Aorta (tissue), 5 donors: ENCODE data around the gene SMCO3. TPM values are rescaled to one million over a fixed set of nuclear protein-coding genes. Genes with fewer than 3 reads are reported as not detected.
"Not testable (repeated sequence)": the region's sequence is repeated elsewhere in the genome, so short reads cannot be mapped to it uniquely, and the experiment has no call there.

Experiments used
- ATAC-seq: fragments of 200-7000 bp; cut with Tn5 transposase; one replicate; pipeline ENCODE4 v1.9.1; 2022; ENCODE audit warnings: moderate library complexity; ENCODE audit not compliant: low FRiP score
- DNase-seq, 2 donors: peaks; one replicate each; pipeline ENCODE4 v3.0.0-alpha.2; 2020
- H3K27ac ChIP-seq, 2 donors: one replicate each; pipeline ENCODE4 v1.5.1; 2013; ENCODE audit warnings: low read length in 2 of 2, mild to moderate bottlenecking in 2 of 2, moderate library complexity in 2 of 2, control low read depth in 1 of 2, inconsistent platforms in 1 of 2, low read depth in 1 of 2
- H3K27me3 ChIP-seq, 2 donors: one replicate each; pipeline ENCODE4 v1.6.1; 2013; ENCODE audit warnings: control low read depth in 1 of 2, low read length in 1 of 2, mild to moderate bottlenecking in 1 of 2, moderate library complexity in 1 of 2; ENCODE audit not compliant: insufficient read depth in 2 of 2, control insufficient read depth in 1 of 2
- H3K36me3 ChIP-seq, 2 donors: one replicate each; pipeline ENCODE4 v1.6.1; 2013; ENCODE audit warnings: control low read depth in 1 of 2, low read length in 1 of 2, mild to moderate bottlenecking in 1 of 2; ENCODE audit not compliant: insufficient read depth in 2 of 2, control insufficient read depth in 1 of 2
- H3K4me1 ChIP-seq, 2 donors: one replicate each; pipeline ENCODE4 v1.6.1; 2013; ENCODE audit warnings: low read length in 2 of 2, control low read depth in 1 of 2, mild to moderate bottlenecking in 1 of 2, moderate library complexity in 1 of 2; ENCODE audit not compliant: insufficient read depth in 2 of 2, control insufficient read depth in 1 of 2
- H3K4me3 ChIP-seq, 2 donors: one replicate each; pipeline ENCODE4 v1.5.1; 2013; ENCODE audit warnings: low read length in 2 of 2, control low read depth in 1 of 2, mild to moderate bottlenecking in 1 of 2
- H3K9me3 ChIP-seq: one replicate; pipeline ENCODE4 v1.6.1; 2013; ENCODE audit warnings: mild to moderate bottlenecking, low read length; ENCODE audit not compliant: control insufficient read depth
- WGBS, 2 donors: extraction: QIAGEN DNeasy Blood & Tissue Kit; methylation state at CpG; one replicate each; pipeline ENCODE4 v1.1.7; 2013; 5-methylcytosine and 5-hydroxymethylcytosine counted together
- intact Hi-C, 2 donors: fragments of 100-400 bp; cut with DNase I; formaldehyde crosslinking; loops; one replicate each; pipeline versions ENCODE4 v1.14.2 to v1.15.0; 2022
- polyA plus RNA-seq, 2 donors: library from polyadenylated mRNA; stranded (reverse); fragments of 200-250 nt; gene quantifications; one replicate each; pipeline ENCODE4 v1.2.3, GENCODE V29; 2013
- total RNA-seq, 2 donors: library from RNA; stranded (reverse); fragmentation: NEBNext Ultra II Directional; extraction: Animal tissue kit (Norgen Biotek cat#: 25700); gene quantifications; one replicate each; pipeline ENCODE4 v1.2.1, GENCODE V29; 2021
- donor health status: healthy with polysubstance abuse.
- donor health status: Bipolar disorder and iron deficiency.
- donor health status: DM: no; HTN: no; CAD: no.
- donor health status: DM: no; HTN: no; CAD: no.
- donor health status: DM: yes; HTN: yes; CAD: no.

Gene SMCO3
- total and polyA plus RNA-seq, 4 donors: 0.26 to 3.0 (median 0.96) TPM

- WGBS, 2 donors: 0% methylated on average over 38 of the region's 38 CpGs
Measured at GRCh38 chr12:14769969-14770495, 44.0 kb downstream of the SMCO3 start.

DNA sequence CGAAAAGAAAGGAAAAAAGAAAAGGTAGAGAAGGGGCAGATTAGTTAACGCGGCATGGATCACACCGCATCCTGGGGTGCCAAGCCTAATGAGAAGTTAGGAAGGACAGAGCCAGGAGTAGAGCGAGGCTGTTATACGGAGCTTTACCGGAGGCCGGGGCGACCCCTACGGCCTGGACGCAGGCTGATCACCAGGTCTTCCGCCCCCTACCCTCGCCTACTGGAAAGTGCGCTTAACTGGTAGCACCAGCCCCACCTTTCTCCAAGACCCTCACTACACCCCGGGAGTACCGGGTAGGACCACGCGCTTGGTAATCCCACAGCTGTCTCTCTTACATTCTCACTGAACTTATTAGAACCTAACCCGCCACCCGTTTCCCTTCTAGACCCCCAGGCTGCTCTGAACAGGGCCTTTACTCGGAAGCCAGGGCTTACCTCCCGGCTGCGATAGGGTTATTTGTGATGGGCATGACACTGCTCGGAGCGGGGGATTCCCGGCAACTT is 44.5 kb downstream of the SMCO3 start:
- DNase-seq: no peak
- Histone ChIP-seq H3K27me3 (no peaks in the 10 kb centered on the region), H3K4me3 (peak overlapping the region; percentile 71 to 94), H3K36me3 (no peaks in the 10 kb centered on the region), H3K27ac (peak overlapping the region; percentile 9 to 98), H3K4me1 (no peaks in the 10 kb centered on the region), H3K9me3 (no peaks in the 10 kb centered on the region)
- WGBS, 2 donors: 0 to 1% methylated on average over 26 of the region's 26 CpGs
- peak; percentile 13 for ATAC-seq
- intact Hi-C loops: loop anchor here in 1 of 2 donors (10.0 kb wide), 1 partner anchor 115 kb away; no protein-coding TSS in a partner anchor

More at GRCh38 chr12:14769969-14770495, 44.0 kb downstream of the SMCO3 start:
- ATAC-seq (peak; percentile 81), DNase-seq (peak; percentile 89 to 94)
- Histone ChIP-seq H3K27ac (peak overlapping the region; percentile 92 to 98), H3K9me3 (no peaks in the 10 kb centered on the region), H3K4me3 (peak overlapping the region; percentile 71 to 94), H3K36me3 (no peaks in the 10 kb centered on the region), H3K4me1 (no peaks in the 10 kb centered on the region), H3K27me3 (no peaks in the 10 kb centered on the region)
- intact Hi-C loops: loop anchor here (5.0 to 10.0 kb wide), 3 partner anchors 72 to 1875 kb away; partner anchors contain the start of genes ART4 (in 1 of the 2) and GPRC5A (in 1 of the 2)

DNA sequence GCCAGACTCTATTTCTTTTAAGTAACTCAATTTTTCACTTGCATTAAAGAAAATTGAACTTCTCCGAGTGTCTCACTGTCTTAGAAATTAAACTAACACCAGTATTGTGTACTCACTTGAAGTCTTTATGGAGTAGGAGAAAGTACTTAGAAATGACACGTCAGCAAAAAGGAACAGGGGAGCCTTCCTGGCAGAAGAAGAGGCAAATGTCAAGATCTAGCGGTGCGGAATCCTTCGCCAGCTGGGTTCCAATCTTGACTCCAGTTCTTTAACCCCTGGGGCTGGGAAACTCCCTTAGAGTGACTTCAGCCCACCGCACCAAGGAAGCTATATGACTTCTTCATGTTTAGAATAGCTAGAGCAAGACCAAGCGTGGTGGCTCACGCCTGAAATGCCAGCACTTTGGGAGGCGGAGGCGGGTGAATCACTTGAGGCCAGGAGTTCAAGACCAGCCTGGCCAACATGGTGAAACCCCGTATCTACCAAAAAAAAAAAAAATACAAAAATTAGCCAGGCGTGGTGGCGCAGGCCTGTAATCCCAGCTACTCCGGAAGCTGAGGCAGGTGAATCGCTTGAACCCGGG is 45.1 kb downstream of the SMCO3 start:
- no peaks in the 10 kb centered on the region for H3K27me3 ChIP-seq
- peak overlapping the region; percentile 71 to 94 for H3K4me3 ChIP-seq
- no peak for DNase-seq
- peak overlapping the region in 1 of 2 donors; percentile 98 for H3K27ac ChIP-seq
- no peaks in the 10 kb centered on the region for H3K4me1 ChIP-seq
- no peaks in the 10 kb centered on the region for H3K9me3 ChIP-seq
- intact Hi-C loops: loop anchor here in 1 of 2 donors (10.0 kb wide), 1 partner anchor 114 kb away; no protein-coding TSS in a partner anchor
- no peaks in the 10 kb centered on the region for H3K36me3 ChIP-seq
- WGBS, 2 donors: 24 to 36% methylated on average over 14 to 16 of the region's 16 CpGs
- ATAC-seq: no peak

GRCh38 chr12:14767617-14768016 is 46.4 kb downstream of the SMCO3 start:
- H3K27me3 ChIP-seq: no peaks in the 10 kb centered on the region
- H3K4me1 ChIP-seq: no peaks in the 10 kb centered on the region
- no peak overlapping the region for H3K27ac ChIP-seq
- DNase-seq: no peak
- intact Hi-C loops: loop anchor here in 1 of 2 donors (10.0 kb wide), 1 partner anchor 113 kb away; no protein-coding TSS in a partner anchor
- H3K36me3 ChIP-seq: no peaks in the 10 kb centered on the region
- H3K9me3 ChIP-seq: no peaks in the 10 kb centered on the region
- no peak for ATAC-seq
- H3K4me3 ChIP-seq: peak overlapping the region in 1 of 2 donors; percentile 38
- 19 to 36% methylated on average over 1 of the region's 1 CpG for WGBS, 2 donors

DNA sequence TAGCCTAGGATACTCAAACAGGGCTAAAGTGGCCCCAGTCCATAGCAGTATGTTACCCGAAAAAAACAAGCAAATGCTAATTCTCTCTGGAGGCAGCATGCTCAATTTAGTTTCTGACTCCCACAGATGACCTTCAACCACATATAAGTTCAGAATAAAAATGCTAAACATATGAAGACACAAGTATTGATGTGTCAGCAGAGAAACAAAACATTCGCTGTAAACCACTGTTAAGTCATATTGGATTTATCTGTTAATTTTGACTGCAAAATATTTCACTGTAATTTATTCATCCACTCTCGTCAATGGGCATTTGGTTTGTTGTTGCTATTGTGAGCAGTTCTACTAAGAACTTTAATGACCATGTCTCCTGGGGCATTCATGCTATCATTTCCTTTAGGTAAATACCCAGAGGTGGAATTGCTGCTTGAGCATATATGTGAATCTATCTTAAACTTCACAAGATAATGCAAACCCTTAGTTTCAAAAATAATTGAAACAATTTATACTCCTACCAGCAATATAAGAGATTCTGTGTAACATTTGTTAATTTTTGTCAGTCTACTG is 47.2 kb downstream of the SMCO3 start:
- intact Hi-C loops: loop anchor here in 1 of 2 donors (10.0 kb wide), 1 partner anchor 112 kb away; no protein-coding TSS in a partner anchor
- WGBS, 2 donors: 94 to 98% methylated on average over 3 of the region's 3 CpGs

GRCh38 chr12:14766020-14766419 is 48.0 kb downstream of the SMCO3 start:
- not testable (repeated sequence) for H3K36me3 ChIP-seq, ATAC-seq, H3K27ac ChIP-seq, H3K4me1 ChIP-seq, DNase-seq, H3K9me3 ChIP-seq, H3K4me3 ChIP-seq, H3K27me3 ChIP-seq
- 97% methylated on average over 3 of the region's 3 CpGs for WGBS, 2 donors
- intact Hi-C loops: loop anchor here in 1 of 2 donors (10.0 kb wide), 1 partner anchor 111 kb away; no protein-coding TSS in a partner anchor

More for the DNA sequence above, 47.2 kb downstream of the SMCO3 start:
- H3K9me3 ChIP-seq: no peaks in the 10 kb centered on the region
- ATAC-seq (no peak), DNase-seq (no peak)
- no peaks in the 10 kb centered on the region for H3K4me1 ChIP-seq
- H3K27ac ChIP-seq: no peak overlapping the region
- H3K36me3 ChIP-seq: no peaks in the 10 kb centered on the region
- H3K4me3 ChIP-seq: no peak overlapping the region
- H3K27me3 ChIP-seq: no peaks in the 10 kb centered on the region

GRCh38 chr12:14765398-14765797 is 48.6 kb downstream of the SMCO3 start:
- no peak overlapping the region for H3K27ac ChIP-seq
- intact Hi-C loops: loop anchor here in 1 of 2 donors (10.0 kb wide), 1 partner anchor 111 kb away; no protein-coding TSS in a partner anchor
- ATAC-seq (no peak), DNase-seq (no peak)
- H3K36me3 ChIP-seq: no peaks in the 10 kb centered on the region
- 94 to 97% methylated on average over 2 of the region's 2 CpGs for WGBS, 2 donors
- no peak overlapping the region for H3K4me3 ChIP-seq
- H3K9me3 ChIP-seq: no peaks in the 10 kb centered on the region
- H3K27me3 ChIP-seq: no peaks in the 10 kb centered on the region
- no peaks in the 10 kb centered on the region for H3K4me1 ChIP-seq

- H3K36me3 ChIP-seq, H3K27me3 ChIP-seq, H3K27ac ChIP-seq, ATAC-seq, H3K4me3 ChIP-seq, DNase-seq, H3K4me1 ChIP-seq, H3K9me3 ChIP-seq: not testable (repeated sequence)
- intact Hi-C loops: loop anchor here in 1 of 2 donors (10.0 kb wide), 1 partner anchor 105 kb away; no protein-coding TSS in a partner anchor
- WGBS, 2 donors: 79 to 95% methylated on average over 6 of the region's 6 CpGs
Measured at GRCh38 chr12:14759711-14760280, 54.2 kb downstream of the SMCO3 start.
